CD14-positive monocyte (primary cell): ENCODE results near the gene NPPB. TPM values are rescaled to one million over a fixed set of nuclear protein-coding genes. Genes with fewer than 3 reads are reported as not detected.

Experiments
- DNase-seq, 3 donors: peaks; one replicate each; pipeline ENCODE4 v3.0.0-alpha.2; 2011 to 2022
- H2AFZ ChIP-seq: 2 replicates; pipeline ENCODE4 v1.6.0; 2012; ENCODE audit warnings: mild to moderate bottlenecking, low read depth, low read length, inconsistent platforms; ENCODE audit not compliant: insufficient read depth, poor library complexity, severe bottlenecking
- H3K27ac ChIP-seq, 2 donors: 1 replicate in 1 of 2; 2 replicates in 1 of 2; pipeline ENCODE4 v1.5.1; 2012 to 2013; ENCODE audit warnings: low read length in 2 of 2, control low read depth in 1 of 2, inconsistent platforms in 1 of 2, low read depth in 1 of 2, mild to moderate bottlenecking in 1 of 2
- H3K27me3 ChIP-seq, 2 donors: one replicate each; pipeline versions ENCODE4 v1.6.0 to v1.6.1; 2011 to 2013; ENCODE audit warnings: low read length in 2 of 2; ENCODE audit not compliant: control insufficient read depth in 2 of 2, insufficient read depth in 2 of 2
- H3K36me3 ChIP-seq, 2 donors: replicated peaks in 1 of 2; 1 replicate in 1 of 2; 2 replicates in 1 of 2; pipeline versions ENCODE4 v1.5.1 to v1.6.1; 2012 to 2013; ENCODE audit warnings: low read length in 2 of 2, control low read depth in 1 of 2, inconsistent platforms in 1 of 2, mild to moderate bottlenecking in 1 of 2; ENCODE audit not compliant: insufficient read depth in 2 of 2, control insufficient read depth in 1 of 2
- H3K4me1 ChIP-seq, 2 donors: 1 replicate in 1 of 2; 2 replicates in 1 of 2; pipeline versions ENCODE4 v1.5.1 to v1.6.1; 2012 to 2013; ENCODE audit warnings: low read length in 2 of 2, control low read depth in 1 of 2, inconsistent platforms in 1 of 2, mild to moderate bottlenecking in 1 of 2, moderate library complexity in 1 of 2; ENCODE audit not compliant: insufficient read depth in 2 of 2, control insufficient read depth in 1 of 2
- H3K4me2 ChIP-seq: replicated peaks from 2 replicates; pipeline ENCODE3; 2012; ENCODE audit warnings: low read length, moderate library complexity, mild to moderate bottlenecking; ENCODE audit not compliant: poor library complexity, severe bottlenecking; ENCODE audit errors: extremely low read depth
- H3K4me3 ChIP-seq, 3 experiments: fragments of 200-600 bp in 1 of 3; sonication (generic) in 1 of 3; replicated peaks in 1 of 3; 1 replicate in 2 of 3; 2 replicates in 1 of 3; pipeline ENCODE4 v1.5.1; 2011 to 2013; ENCODE audit warnings: low read length in 3 of 3, mild to moderate bottlenecking in 3 of 3, control low read depth in 2 of 3, low read depth in 2 of 3, inconsistent platforms in 1 of 3, moderate library complexity in 1 of 3
- H3K79me2 ChIP-seq: 2 replicates; pipeline ENCODE4 v1.6.0; 2012; ENCODE audit warnings: mild to moderate bottlenecking, control low read depth, inconsistent platforms, low read length, moderate library complexity; ENCODE audit not compliant: insufficient read depth
- H3K9ac ChIP-seq: 2 replicates; pipeline ENCODE4 v1.6.0; 2017; ENCODE audit warnings: low read length, mild to moderate bottlenecking; ENCODE audit not compliant: insufficient read depth, poor library complexity, severe bottlenecking
- H3K9me3 ChIP-seq, 2 donors: replicated peaks in 1 of 2; 1 replicate in 1 of 2; 2 replicates in 1 of 2; pipeline versions ENCODE4 v1.5.1 to v1.6.1; 2012 to 2013; ENCODE audit warnings: low read length in 2 of 2, control low read depth in 1 of 2; ENCODE audit not compliant: control insufficient read depth in 1 of 2, insufficient read depth in 1 of 2
- H4K20me1 ChIP-seq: 2 replicates; pipeline ENCODE4 v1.6.0; 2012; ENCODE audit warnings: mild to moderate bottlenecking, low read length, control low read depth, moderate library complexity; ENCODE audit not compliant: insufficient read depth
- H3K27ac Mint-ChIP-seq, 7 donors: one replicate each; pipeline ENCODE4 v1.8.0; 2020; ENCODE audit warnings: mild to moderate bottlenecking in 7 of 7, mixed read lengths in 7 of 7, moderate library complexity in 6 of 7, inconsistent platforms in 2 of 7
- H3K27me3 Mint-ChIP-seq, 3 donors: one replicate each; pipeline ENCODE4 v1.8.0; 2021 to 2022; ENCODE audit warnings: low read depth in 3 of 3, mild to moderate bottlenecking in 3 of 3, mixed read lengths in 3 of 3, moderate library complexity in 3 of 3, inconsistent platforms in 1 of 3
- H3K36me3 Mint-ChIP-seq, 2 donors: one replicate each; pipeline ENCODE4 v1.8.0; 2020; ENCODE audit warnings: mixed read lengths in 2 of 2, inconsistent platforms in 1 of 2, mild to moderate bottlenecking in 1 of 2
- H3K4me1 Mint-ChIP-seq: one replicate; pipeline ENCODE4 v1.8.0; 2020; ENCODE audit warnings: mild to moderate bottlenecking, mixed read lengths
- H3K4me3 Mint-ChIP-seq, 2 donors: one replicate each; pipeline ENCODE4 v1.8.0; 2020; ENCODE audit warnings: mild to moderate bottlenecking in 2 of 2, mixed read lengths in 2 of 2, moderate library complexity in 1 of 2
- H3K9me3 Mint-ChIP-seq, 7 donors: one replicate each; pipeline ENCODE4 v1.8.0; 2020 to 2022; ENCODE audit warnings: mixed read lengths in 7 of 7, mild to moderate bottlenecking in 6 of 7, moderate library complexity in 6 of 7, inconsistent platforms in 2 of 7
- CTCF ChIP-seq: fragments of 200-600 bp; IDR thresholded peaks from one replicate; pipeline ENCODE4 v1.8.0; 2022; ENCODE audit warnings: antibody characterized with exemption, mild to moderate bottlenecking
- WGBS: methylation state at CpG from one replicate; pipeline ENCODE4 v1.1.5; 2013; ENCODE audit warnings: missing lambda C conversion rate; ENCODE audit not compliant: insufficient coverage; 5-methylcytosine and 5-hydroxymethylcytosine counted together
- intact Hi-C, 2 donors: fragments of 100-400 bp; cut with micrococcal nuclease; formaldehyde crosslinking; loops; one replicate each; pipeline versions ENCODE4 v1.15.0 to v1.15.1; 2023
- polyA plus RNA-seq, 3 donors: library from polyadenylated mRNA; depleted of rRNA in 1 of 3; unstranded in 2 of 3; stranded (reverse) in 1 of 3; fragments of 300-500 nt in 2 of 3; fragments of >200 nt in 1 of 3; fragmentation: Illumina TruSeq in 2 of 3; gene quantifications; 1 replicate in 2 of 3; 2 replicates in 1 of 3; pipeline ENCODE4 v1.2.3, GENCODE V29; 2012 to 2021

Gene NPPB
- polyA plus RNA-seq, 3 donors, result not detected

GRCh38 chr1:11878891-11879190 lies 20.1 kb upstream of the NPPB start:
- 90% methylated on average over 6 of the region's 6 CpGs for WGBS
- H3K79me2 ChIP-seq, result no peaks in the 10 kb centered on the region

GRCh38 chr1:11878081-11878890 lies 19.5 kb upstream of the NPPB start:
- Histone ChIP-seq H3K4me1 (peaks cover 0 to 7% of the 10 kb centered on the region in 2 donors), H3K4me2 (no peak overlapping the region), H3K9me3 (no peaks in the 10 kb centered on the region), H3K27ac (no peak overlapping the region), H3K36me3 (no peaks in the 10 kb centered on the region), H4K20me1 (no peaks in the 10 kb centered on the region), H2AFZ (no peak overlapping the region), H3K27me3 (no peaks in the 10 kb centered on the region), H3K9ac (no peak overlapping the region), H3K79me2 (no peaks in the 10 kb centered on the region), H3K4me3 (no peak overlapping the region)
- Mint-ChIP-seq H3K36me3 (no peaks in the 10 kb centered on the region), H3K4me1 (peaks cover 6% of the 10 kb centered on the region), H3K27me3 (peaks cover 2 to 5% (median 2%) of the 10 kb centered on the region in 3 donors), H3K27ac (peak overlapping the region in 1 of 7 donors; percentile 59), H3K4me3 (no peak overlapping the region), H3K9me3 (no peaks in the 10 kb centered on the region)
- intact Hi-C loops, result no loop called here
- no peak for TF ChIP-seq CTCF
- no peak for DNase-seq
- WGBS, result 94% methylated on average over 31 of the region's 31 CpGs

More at GRCh38 chr1:11878891-11879190, 20.1 kb upstream of the NPPB start:
- H4K20me1 ChIP-seq, result no peaks in the 10 kb centered on the region
- DNase-seq, result no peak
- H3K9me3 ChIP-seq, result no peaks in the 10 kb centered on the region
- no peaks in the 10 kb centered on the region for H3K36me3 ChIP-seq
- H3K4me3 ChIP-seq, result no peak overlapping the region
- no peak overlapping the region for H3K4me2 ChIP-seq
- no peaks in the 10 kb centered on the region for H3K27me3 ChIP-seq
- H3K9ac ChIP-seq, result no peak overlapping the region
- TF ChIP-seq CTCF, result no peak
- peaks cover 0 to 7% of the 10 kb centered on the region in 2 donors for H3K4me1 ChIP-seq
- H3K27ac ChIP-seq, result no peak overlapping the region
- H3K27me3 Mint-ChIP-seq, result peaks cover 2 to 5% (median 2%) of the 10 kb centered on the region in 3 donors
- no peaks in the 10 kb centered on the region for H3K36me3 Mint-ChIP-seq
- H3K4me3 Mint-ChIP-seq, result no peak overlapping the region
- peaks cover 7% of the 10 kb centered on the region for H3K4me1 Mint-ChIP-seq
- no peak overlapping the region for H2AFZ ChIP-seq
- no peaks in the 10 kb centered on the region for H3K9me3 Mint-ChIP-seq
- H3K27ac Mint-ChIP-seq, result no peak overlapping the region
- intact Hi-C loops, result no loop called here
